Measurements from ENCODE around the gene GDPGP1.

Gene GDPGP1

GRCh38 chr15:90264671-90265070 is 30.7 kb downstream of the GDPGP1 start:
- peak overlapping the region; percentile 89 for H3K4me3 ChIP-seq (ENCODE audit: low read length)
- no peak for DNase-seq (ENCODE audit: low read depth)
- TF ChIP-seq CTCF (conservative IDR thresholded peaks at IDR 0.05; ENCODE audit: low read depth, low read length) = no peak

- H3K4me3 ChIP-seq (ENCODE audit: low read length) = peak within 1 kb of the TSS; percentile 89
- no peak for TF ChIP-seq CTCF (conservative IDR thresholded peaks at IDR 0.05; ENCODE audit: low read depth, low read length)
- DNase-seq (ENCODE audit: low read depth) = peak; percentile 62
Measured at GRCh38 chr15:90265271-90266060, 31.5 kb downstream of the GDPGP1 start, which contains the start of gene NGRN. NGRN (plus strand) TSS chr15:90265672; CDS start chr15:90265713, 41 bp downstream.

GRCh38 chr15:90266061-90266431 is 32.0 kb downstream of the GDPGP1 start:
- DNase-seq (ENCODE audit: low read depth) = no peak
- no peak for TF ChIP-seq CTCF (conservative IDR thresholded peaks at IDR 0.05; ENCODE audit: low read depth, low read length)
- H3K4me3 ChIP-seq (ENCODE audit: low read length) = peak overlapping the region; percentile 89

GRCh38 chr15:90266485-90266884 is 32.5 kb downstream of the GDPGP1 start:
- no peak for DNase-seq (ENCODE audit: low read depth)
- peak overlapping the region; percentile 89 for H3K4me3 ChIP-seq (ENCODE audit: low read length)
- no peak for TF ChIP-seq CTCF (conservative IDR thresholded peaks at IDR 0.05; ENCODE audit: low read depth, low read length)

GRCh38 chr15:90268415-90268814 is 34.4 kb downstream of the GDPGP1 start:
- TF ChIP-seq CTCF (conservative IDR thresholded peaks at IDR 0.05; ENCODE audit: low read depth, low read length) = no peak
- H3K4me3 ChIP-seq (ENCODE audit: low read length) = no peak overlapping the region
- DNase-seq (ENCODE audit: low read depth) = no peak

- TF ChIP-seq CTCF (conservative IDR thresholded peaks at IDR 0.05; ENCODE audit: low read depth, low read length) = no peak
- H3K4me3 ChIP-seq (ENCODE audit: low read length) = no peak overlapping the region
- no peak for DNase-seq (ENCODE audit: low read depth)
Measured at GRCh38 chr15:90270502-90271150, 36.6 kb downstream of the GDPGP1 start.
